ENCODE measurements around the gene PDK2. TPM values are rescaled to one million over a fixed set of nuclear protein-coding genes. Genes with fewer than 3 reads are reported as not detected.

Gene PDK2
- total RNA-seq, 6 experiments from 2014 or later = 26.6 to 35.6 (median 29.6) TPM

DNA sequence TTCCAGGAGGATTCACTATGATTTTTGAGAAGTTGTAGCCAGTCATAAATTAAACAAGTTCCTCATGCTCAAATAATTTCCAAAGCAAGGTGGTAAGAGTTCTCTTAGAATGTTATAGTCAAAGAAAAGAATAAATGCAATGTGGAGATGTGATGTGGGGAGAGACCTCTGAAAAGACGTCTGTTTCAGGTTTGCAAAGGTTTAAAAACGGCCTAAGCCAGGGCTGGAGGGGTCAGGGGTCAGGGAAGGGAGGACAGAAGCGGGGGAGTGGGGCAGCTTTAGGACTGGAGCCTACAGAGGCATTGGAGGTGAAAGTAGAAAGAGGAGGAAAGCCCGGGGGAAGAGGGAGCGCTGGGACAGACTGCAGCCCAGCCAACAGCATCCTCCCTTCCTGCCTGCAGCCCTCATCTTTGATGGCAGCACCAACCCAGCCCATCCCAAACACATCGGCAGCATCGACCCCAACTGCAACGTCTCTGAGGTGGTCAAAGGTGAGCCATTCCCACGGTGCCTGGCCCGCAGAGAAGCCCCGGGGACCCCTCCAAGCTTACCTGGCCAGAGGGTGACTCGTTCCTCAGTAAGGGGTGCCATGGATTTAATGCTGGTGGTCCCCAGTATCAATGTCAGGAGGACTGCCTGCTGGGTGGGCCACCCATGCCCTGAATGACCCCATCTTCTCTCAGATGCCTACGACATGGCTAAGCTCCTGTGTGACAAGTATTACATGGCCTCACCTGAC lies 11.4 kb downstream of the PDK2 start:
- no peak for DNase-seq
- no peaks in the 10 kb centered on the region for H3K36me3 Mint-ChIP-seq (ENCODE audit: low read depth)
- no peak overlapping the region for H3K4me3 Mint-ChIP-seq
- no peak overlapping the region for H3K27ac Mint-ChIP-seq
- H3K27me3 Mint-ChIP-seq (ENCODE audit: insufficient read depth) = no peaks in the 10 kb centered on the region; the same call in 1 of the 2 replicates
- peaks cover 32% of the 10 kb centered on the region for H3K4me1 Mint-ChIP-seq (ENCODE audit: low read depth)
- no peaks in the 10 kb centered on the region for H3K9me3 Mint-ChIP-seq
- TF ChIP-seq CTCF (IDR thresholded peaks at IDR 0.05) = no peak

GRCh38 chr17:50107790-50108414 lies 12.8 kb downstream of the PDK2 start:
- no peak overlapping the region for H3K4me3 Mint-ChIP-seq
- no peaks in the 10 kb centered on the region for H3K36me3 Mint-ChIP-seq (ENCODE audit: low read depth)
- H3K27ac Mint-ChIP-seq = peak overlapping the region; percentile 53

DNA sequence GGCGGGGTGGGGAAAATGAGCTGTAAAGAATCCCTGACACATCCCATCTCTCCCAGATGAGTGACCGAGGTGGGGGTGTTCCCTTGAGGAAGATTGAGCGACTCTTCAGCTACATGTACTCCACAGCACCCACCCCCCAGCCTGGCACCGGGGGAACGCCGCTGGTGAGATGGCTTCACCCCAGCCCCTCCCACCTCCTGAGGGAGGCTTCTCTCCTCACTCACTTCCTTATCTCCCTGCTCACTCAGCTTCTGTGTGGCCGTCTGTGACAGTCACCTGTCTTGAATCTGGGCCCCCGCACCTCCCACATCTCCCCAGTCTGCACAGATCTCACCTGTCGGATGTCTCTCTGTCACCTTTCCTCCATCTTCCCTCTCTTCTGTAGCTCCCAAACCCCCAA lies 13.4 kb downstream of the PDK2 start:
- DNase-seq = no peak
- Mint-ChIP-seq H3K4me1 (ENCODE audit: low read depth) (peaks cover 24% of the 10 kb centered on the region), H3K27me3 (ENCODE audit: insufficient read depth) (peaks cover 3% of the 10 kb centered on the region; the same call in 1 of the 2 replicates), H3K9me3 (no peaks in the 10 kb centered on the region), H3K27ac (peak overlapping the region; percentile 12), H3K4me3 (no peak overlapping the region), H3K36me3 (ENCODE audit: low read depth) (no peaks in the 10 kb centered on the region)
- no peak for TF ChIP-seq CTCF (IDR thresholded peaks at IDR 0.05)

More at GRCh38 chr17:50107790-50108414, 12.8 kb downstream of the PDK2 start:
- TF ChIP-seq CTCF (IDR thresholded peaks at IDR 0.05) = no peak
- peak; percentile 55 for DNase-seq
- Mint-ChIP-seq H3K27me3 (ENCODE audit: insufficient read depth) (peaks cover 1% of the 10 kb centered on the region; the same call in 1 of the 2 replicates), H3K4me1 (ENCODE audit: low read depth) (peaks cover 24% of the 10 kb centered on the region), H3K9me3 (no peaks in the 10 kb centered on the region)

DNA sequence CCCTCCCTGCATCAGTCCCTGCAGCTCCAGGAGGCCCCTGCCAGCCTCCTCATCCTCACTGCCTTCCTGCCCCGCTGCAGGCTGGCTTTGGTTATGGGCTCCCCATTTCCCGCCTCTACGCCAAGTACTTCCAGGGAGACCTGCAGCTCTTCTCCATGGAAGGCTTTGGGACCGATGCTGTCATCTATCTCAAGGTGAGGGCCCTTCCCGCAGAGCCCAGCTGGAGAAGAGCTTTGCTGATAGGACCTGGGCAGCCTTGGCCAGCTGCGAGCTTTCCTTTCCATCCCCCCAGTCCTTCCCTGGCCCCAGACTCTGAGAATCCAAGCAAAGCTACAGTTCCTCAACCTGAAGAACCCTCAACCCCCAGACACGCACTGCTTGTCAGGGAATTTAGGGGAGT lies 14.1 kb downstream of the PDK2 start:
- Mint-ChIP-seq H3K36me3 (ENCODE audit: low read depth) (no peaks in the 10 kb centered on the region), H3K4me3 (no peak overlapping the region), H3K9me3 (no peaks in the 10 kb centered on the region), H3K27me3 (ENCODE audit: insufficient read depth) (peaks cover 3% of the 10 kb centered on the region; the same call in 1 of the 2 replicates), H3K4me1 (ENCODE audit: low read depth) (peaks cover 24% of the 10 kb centered on the region), H3K27ac (no peak overlapping the region; the same call in 1 of the 2 replicates)
- TF ChIP-seq CTCF (IDR thresholded peaks at IDR 0.05) = no peak
- DNase-seq = no peak

GRCh38 chr17:50109785-50110184 lies 14.6 kb downstream of the PDK2 start:
- no peak overlapping the region for H3K27ac Mint-ChIP-seq
- DNase-seq = no peak
- H3K4me1 Mint-ChIP-seq (ENCODE audit: low read depth) = peaks cover 24% of the 10 kb centered on the region
- H3K9me3 Mint-ChIP-seq = no peaks in the 10 kb centered on the region
- no peaks in the 10 kb centered on the region for H3K36me3 Mint-ChIP-seq (ENCODE audit: low read depth)
- no peak for TF ChIP-seq CTCF (IDR thresholded peaks at IDR 0.05)
- H3K4me3 Mint-ChIP-seq = no peak overlapping the region
- peaks cover 3% of the 10 kb centered on the region; the same call in 1 of the 2 replicates for H3K27me3 Mint-ChIP-seq (ENCODE audit: insufficient read depth)
